A549 treated with AZD9567 at 1 μM for 4 hours (cell line): ENCODE results near the gene PPP1CB. TPM values are rescaled to one million over a fixed set of nuclear protein-coding genes. Genes with fewer than 3 reads are reported as not detected.

Experiments
- total RNA-seq: library from RNA; stranded (reverse); fragments of 200-300 nt; extraction: Qiagen RNA extraction; gene quantifications from 5 replicates; pipeline ENCODE4 v1.2.3, GENCODE V29; 2022; ENCODE audit not compliant: insufficient read depth

PPP1CB gene
- 105 to 135 TPM (median 126 TPM) in 5 replicates for total RNA-seq

DNA sequence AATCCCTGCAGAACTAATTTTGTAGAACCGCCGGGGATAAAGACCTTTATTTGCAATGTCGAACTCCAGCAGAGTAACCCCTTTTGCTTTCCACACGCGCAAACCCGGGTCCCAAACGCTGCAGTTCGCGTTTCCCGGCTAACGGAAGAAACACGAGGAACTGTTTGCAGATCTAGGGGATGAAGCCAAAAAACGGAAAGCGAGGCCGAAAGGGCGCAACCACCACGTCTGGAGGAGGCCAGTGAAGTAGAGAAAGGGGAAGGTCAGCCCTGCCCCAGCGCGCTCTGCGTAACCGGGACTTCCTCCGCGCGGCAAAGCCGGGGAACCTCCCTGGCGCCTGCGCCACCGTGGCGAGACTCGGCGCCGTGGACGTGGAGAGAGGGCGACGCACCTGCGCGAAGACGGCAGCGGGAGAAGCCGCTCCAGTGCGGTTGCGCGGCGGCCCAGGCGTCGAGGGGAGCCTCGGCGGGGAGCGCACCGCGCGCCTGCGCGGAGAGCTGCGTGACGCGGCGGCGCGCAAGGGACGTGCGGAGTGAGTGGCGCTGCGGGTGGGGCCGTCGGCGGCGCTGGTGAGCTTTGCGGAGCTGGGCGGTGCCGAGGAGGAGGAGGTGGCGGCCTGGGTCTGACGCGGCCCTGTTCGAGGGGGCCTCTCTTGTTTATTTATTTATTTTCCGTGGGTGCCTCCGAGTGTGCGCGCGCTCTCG lies at the start of gene PPP1CB:
PPP1CB (plus strand) TSS at position 579 of the 704 bp plus-strand sequence. CDS start 295 bp downstream, outside the sequence.

DNA sequence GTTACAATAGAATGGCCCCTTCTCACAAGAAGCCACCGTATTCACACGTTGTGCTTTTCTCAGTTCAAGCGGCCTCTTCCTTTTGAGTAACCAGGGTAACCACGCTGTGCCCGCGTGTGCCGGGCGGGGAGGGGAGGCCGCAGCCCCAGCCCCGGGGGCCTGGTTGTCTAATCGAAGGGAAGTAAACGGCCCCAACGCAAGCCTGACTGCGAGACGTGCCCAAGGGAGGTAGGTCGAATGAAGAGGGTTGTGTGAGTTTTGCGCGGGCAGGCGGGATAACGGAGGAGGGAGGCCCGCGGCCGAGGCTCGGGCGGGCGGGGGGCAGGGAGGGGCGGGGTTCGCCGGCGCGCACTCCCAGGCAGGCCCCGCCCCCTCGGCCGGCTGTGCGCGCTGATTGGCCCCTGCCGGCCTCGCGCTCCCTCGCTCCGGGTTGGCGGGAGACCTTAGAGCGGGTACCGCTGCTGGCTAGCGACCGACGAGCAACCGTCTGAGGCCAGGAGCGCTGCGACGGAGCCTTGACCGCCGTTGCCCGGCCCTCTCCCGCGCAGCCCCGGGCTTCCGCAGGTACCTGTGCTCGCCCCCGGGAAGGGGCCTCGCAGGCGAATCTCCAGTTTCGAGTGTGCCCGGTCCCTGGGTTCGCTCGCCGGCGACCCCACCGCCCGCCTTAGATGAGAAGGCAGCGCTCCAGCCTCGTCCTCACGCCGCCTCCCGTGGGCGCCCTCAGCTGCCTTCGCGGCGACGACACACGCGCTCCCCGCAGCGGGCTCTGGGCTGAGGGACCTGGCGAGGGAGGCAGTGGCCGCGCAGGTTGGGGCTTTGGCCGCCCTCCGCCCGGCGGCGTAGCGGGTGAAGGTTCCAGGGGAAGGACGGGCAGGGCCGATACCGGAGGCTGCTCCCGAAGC lies 59.0 kb downstream of the PPP1CB start, which contains the start of gene SPDYA:
SPDYA (plus strand) TSS at position 451 of the 902 bp plus-strand sequence. CDS start 5,181 bp downstream, outside the sequence.

Other genes starting within 250 kb of the PPP1CB start
- gene SPDYA, start 59.0 kb downstream of the PPP1CB start, total RNA-seq, result 0.12 to 0.24 TPM (median 0.17 TPM) in 4 of 5 replicates, not detected in the other
- gene TRMT61B, start 118.5 kb downstream of the PPP1CB start, total RNA-seq, result 12.9 to 26.2 TPM (median 14.8 TPM) in 5 replicates
- gene WDR43, start 142.8 kb downstream of the PPP1CB start, total RNA-seq, result 84.0 to 148 TPM (median 84.2 TPM) in 5 replicates
- 0.14 to 0.40 TPM (median 0.16 TPM) in 4 of 5 replicates, not detected in the other for gene TOGARAM2, start 229.5 kb downstream of the PPP1CB start, total RNA-seq